GM18519 (cell line): ENCODE measurements around the gene RBM33.

Experiments used
- ATAC-seq: cut with Tn5 transposase; IDR thresholded peaks from one replicate; pipeline ENCODE4 v1.9.1; 2021; ENCODE audit warnings: mild to moderate bottlenecking, moderate library complexity; ENCODE audit not compliant: unreplicated experiment, low FRiP score

RBM33 gene

GRCh38 chr7:155625557-155625956, 18.9 kb upstream of the RBM33 start:
- ATAC-seq = no peak

GRCh38 chr7:155629171-155629570, 15.3 kb upstream of the RBM33 start:
- no peak for ATAC-seq

- ATAC-seq = no peak
Observed at GRCh38 chr7:155631155-155631554, 13.3 kb upstream of the RBM33 start.

GRCh38 chr7:155635817-155636216, 8.6 kb upstream of the RBM33 start:
- ATAC-seq = no peak

GRCh38 chr7:155637155-155637554, 7.3 kb upstream of the RBM33 start:
- ATAC-seq = no peak

GRCh38 chr7:155638366-155638765, 6.1 kb upstream of the RBM33 start:
- ATAC-seq = no peak

GRCh38 chr7:155639958-155640520, 4.4 kb upstream of the RBM33 start:
- ATAC-seq = no peak

- ATAC-seq = no peak
Observed at GRCh38 chr7:155640629-155641028, 3.8 kb upstream of the RBM33 start.

GRCh38 chr7:155643804-155644177, 670 bp upstream of the RBM33 start:
- no peak for ATAC-seq

GRCh38 chr7:155644971-155645509, 579 bp downstream of the RBM33 start:
- peak; percentile 11 for ATAC-seq

GRCh38 chr7:155645662-155646061, 1.2 kb downstream of the RBM33 start:
- ATAC-seq = no peak

- ATAC-seq = no peak
Observed at GRCh38 chr7:155646669-155647068, 2.2 kb downstream of the RBM33 start.

- no peak for ATAC-seq
Observed at GRCh38 chr7:155647302-155647701, 2.8 kb downstream of the RBM33 start.

- ATAC-seq = no peak
Observed at GRCh38 chr7:155647734-155648133, 3.3 kb downstream of the RBM33 start.

- no peak for ATAC-seq
Observed at GRCh38 chr7:155648752-155649339, 4.4 kb downstream of the RBM33 start.

GRCh38 chr7:155649588-155649987, 5.1 kb downstream of the RBM33 start:
- no peak for ATAC-seq

- no peak for ATAC-seq
Observed at GRCh38 chr7:155652156-155653114, 8.0 kb downstream of the RBM33 start.

- no peak for ATAC-seq
Observed at GRCh38 chr7:155653803-155654202, 9.3 kb downstream of the RBM33 start.

- no peak for ATAC-seq
Observed at GRCh38 chr7:155656891-155657290, 12.4 kb downstream of the RBM33 start.

- ATAC-seq = peak; percentile 81
Observed at GRCh38 chr7:155660059-155660757, 15.7 kb downstream of the RBM33 start.

- ATAC-seq = peak; percentile 62
Observed at GRCh38 chr7:155660758-155661093, 16.3 kb downstream of the RBM33 start.
